HG02943 (cell line): Measurements from ENCODE around the gene IGSF9.

Source experiments
- ATAC-seq: cut with Tn5 transposase; IDR thresholded peaks from one replicate; pipeline ENCODE4 v1.9.1; 2021; ENCODE audit warnings: mild to moderate bottlenecking, low read depth, moderate library complexity; ENCODE audit not compliant: unreplicated experiment

IGSF9 gene

DNA sequence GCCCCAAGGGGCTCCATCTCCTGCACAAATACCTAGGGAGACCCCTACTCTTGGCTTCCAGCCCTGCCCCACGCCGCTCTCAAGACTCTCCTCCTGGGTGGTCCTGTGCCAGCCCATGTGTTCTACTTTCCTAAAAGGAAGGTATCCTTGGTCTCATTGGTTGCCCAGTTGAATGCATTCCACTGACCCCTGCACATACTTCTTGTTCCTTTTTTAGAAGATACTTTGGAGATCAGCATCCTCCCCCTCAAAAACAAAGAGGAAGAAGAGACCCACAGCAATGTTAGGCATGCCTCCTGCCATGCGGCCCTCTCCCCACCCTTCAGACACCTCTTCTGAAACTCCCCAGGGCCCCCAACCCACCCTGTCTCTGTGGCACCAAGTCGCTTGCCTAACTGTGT lies 4.6 kb upstream of the IGSF9 start:
- no peak for ATAC-seq

DNA sequence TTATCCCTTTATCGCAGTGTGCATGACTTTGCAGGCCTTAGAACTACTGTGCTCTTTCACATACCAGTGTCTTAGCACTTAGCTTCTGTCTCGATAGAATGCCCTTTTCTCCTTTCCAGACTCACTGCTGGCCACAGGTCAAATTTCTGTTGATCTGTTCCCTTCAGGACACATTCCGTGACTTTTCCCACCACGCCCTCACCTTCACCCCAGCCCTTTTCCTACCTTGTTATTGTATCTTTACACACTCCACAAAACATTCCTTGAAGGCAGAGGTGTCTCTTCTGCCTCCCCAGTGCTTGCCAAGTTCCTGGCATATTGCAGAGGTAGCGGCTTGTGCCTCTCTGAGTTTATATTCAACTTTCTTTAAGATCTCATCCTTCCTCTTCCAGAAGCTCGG lies 3.7 kb upstream of the IGSF9 start:
- ATAC-seq: no peak

DNA sequence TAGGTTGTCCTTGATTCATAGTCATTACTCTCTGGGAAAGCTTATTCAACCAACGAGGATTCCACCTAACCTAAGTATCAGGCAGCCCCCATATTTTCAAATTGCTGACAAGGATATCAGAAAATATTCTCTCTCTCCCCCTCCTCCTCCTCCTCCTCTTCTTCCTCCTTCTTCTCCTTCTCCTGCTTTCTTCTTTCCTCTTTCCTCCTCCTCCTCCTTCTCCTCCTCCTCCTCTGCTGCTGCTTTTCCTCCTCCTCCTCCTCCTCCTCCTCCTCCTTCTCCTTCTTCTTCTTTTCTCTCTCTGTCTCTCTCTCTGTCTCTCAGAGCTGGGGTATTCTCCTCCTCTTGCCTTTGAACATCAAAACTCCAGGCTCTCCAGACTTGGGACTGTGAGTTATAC lies 2.5 kb upstream of the IGSF9 start:
- no peak for ATAC-seq

- no peak for ATAC-seq
Measured at GRCh38 chr1:159946242-159947187, 1.1 kb upstream of the IGSF9 start.

DNA sequence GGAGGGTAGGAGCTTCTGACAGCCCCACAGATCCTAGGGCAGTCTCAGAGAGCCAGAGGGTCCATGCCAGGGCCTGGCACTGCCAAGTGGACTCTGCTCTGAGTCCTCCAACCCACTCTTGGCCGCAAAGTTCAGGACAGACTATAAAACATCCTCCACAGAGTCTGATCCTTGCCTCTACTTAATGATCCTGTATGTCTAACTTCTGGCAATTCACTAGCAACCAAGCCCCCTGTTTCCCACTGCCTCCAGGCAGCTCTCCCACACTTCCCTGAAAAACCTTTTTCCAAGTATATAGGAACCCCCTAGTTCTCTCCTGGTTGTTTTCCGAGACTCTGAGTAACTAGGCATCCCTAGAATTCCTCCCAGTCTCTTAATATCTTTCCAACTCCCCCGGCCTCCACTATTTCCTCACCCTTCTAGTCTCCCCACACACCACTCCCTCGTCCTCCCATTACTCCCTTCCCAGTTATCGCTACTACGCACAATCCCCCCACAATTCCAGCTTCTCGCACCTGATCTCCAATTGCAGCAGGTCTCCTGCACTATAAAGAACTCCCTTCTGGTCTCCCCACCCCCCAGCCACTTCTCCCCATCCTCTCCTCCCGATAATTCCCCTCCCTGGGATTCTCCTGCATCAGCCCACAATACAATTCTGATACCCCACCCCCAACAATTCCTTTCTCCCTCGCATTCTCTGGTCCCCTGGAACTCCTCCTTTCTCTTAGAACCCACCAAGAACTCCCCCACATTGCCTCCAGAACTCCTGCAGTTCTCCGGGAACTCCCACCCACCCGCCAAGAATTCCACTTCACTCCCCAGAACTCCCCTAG lies 574 bp downstream of the IGSF9 start:
- no peak for ATAC-seq

- ATAC-seq: no peak
Measured at GRCh38 chr1:159943908-159944622, 1.3 kb downstream of the IGSF9 start.

DNA sequence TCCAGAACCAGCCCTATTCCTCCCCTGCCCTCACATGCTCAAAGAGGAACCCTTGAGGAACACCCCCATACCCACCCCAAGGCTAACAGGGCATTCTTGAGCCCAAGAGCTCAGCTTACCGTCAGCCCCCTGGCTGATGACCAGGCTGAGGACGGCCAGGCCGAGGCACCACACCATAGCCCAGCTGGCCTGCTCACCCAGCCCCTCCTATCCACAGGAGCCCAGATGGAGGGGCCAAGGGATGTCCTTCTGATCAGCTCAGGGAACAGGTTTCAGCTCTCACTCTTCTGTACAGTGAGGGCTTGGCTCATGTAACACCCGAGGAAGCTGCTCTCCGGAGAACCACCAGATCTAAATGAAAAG lies 2.2 kb downstream of the IGSF9 start:
- ATAC-seq: no peak

GRCh38 chr1:159942632-159943277 lies 2.7 kb downstream of the IGSF9 start:
- no peak for ATAC-seq

- ATAC-seq: no peak
Measured at GRCh38 chr1:159941591-159942560, 3.5 kb downstream of the IGSF9 start.

DNA sequence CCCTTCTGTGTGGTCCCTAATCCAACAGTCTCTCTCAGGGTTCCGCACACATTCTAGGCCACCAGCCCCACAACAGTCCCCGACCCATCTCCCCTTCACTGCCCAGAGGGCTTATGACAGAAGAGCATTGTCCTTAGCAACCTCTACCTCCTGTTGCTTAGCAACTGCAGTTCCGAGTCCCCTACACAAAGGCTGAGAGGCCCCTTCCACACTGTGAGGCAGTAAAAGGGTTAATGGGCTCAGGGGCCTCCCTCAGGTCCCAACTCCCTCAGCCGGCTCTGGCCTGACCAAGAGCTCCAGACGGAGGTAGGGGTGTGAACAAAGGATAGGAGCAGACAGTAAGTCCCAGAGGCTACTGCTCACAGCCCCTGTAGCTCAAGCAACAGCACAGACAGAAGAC lies 4.3 kb downstream of the IGSF9 start:
- no peak for ATAC-seq

GRCh38 chr1:159940006-159940620 lies 5.3 kb downstream of the IGSF9 start:
- ATAC-seq: no peak

DNA sequence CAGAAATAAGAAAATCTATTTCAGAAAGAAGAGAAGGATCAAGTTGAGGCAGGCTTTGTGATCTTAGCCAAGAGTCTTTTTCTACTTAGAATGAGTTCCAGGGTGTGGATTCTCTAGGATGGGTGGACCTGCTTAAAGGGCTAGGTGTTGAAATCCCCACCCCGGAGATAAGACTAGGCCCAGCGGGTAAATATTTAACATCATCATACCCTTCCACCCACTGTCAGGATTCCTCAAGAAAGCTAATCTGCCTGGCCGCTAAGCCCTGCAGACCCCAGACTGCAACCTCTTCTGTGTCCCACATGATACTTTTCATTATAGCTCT lies 5.8 kb downstream of the IGSF9 start:
- ATAC-seq: no peak

- no peak for ATAC-seq
Measured at GRCh38 chr1:159938905-159939677, 6.3 kb downstream of the IGSF9 start.

- no peak for ATAC-seq
Measured at GRCh38 chr1:159938211-159938852, 7.1 kb downstream of the IGSF9 start.

DNA sequence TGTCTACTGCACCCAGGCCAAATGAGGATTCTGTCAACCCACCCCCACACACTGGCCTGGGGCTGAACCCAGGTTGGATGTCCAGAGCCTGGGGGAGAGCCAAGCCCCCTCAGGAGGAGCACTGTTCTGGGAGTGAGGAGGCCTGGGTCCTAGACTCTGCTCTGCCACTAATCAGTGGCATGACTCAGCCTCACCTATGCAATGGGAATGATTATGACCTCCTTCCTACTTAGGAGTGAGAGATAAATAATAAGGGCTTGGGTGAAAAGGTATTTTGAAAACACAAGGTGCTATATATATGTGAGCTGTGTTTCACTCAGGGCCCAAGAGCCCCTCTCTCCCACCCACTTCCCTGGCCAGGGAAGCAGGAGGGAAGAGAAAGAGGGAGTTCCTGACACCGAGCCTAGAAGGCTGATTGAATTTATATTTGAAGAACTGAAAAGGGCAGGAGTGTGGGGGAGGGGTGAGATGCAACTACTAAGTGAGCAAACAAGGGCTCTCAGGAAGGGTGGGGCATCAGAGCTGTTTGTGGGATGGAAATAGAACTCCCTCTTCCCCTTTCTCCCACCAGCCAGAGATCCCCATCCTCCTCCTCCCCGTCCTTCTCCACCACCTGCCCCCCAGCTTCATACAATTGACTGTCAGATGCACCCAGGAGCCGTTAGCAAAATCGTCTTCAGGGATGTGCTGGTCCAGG lies 8.2 kb downstream of the IGSF9 start:
- no peak for ATAC-seq

DNA sequence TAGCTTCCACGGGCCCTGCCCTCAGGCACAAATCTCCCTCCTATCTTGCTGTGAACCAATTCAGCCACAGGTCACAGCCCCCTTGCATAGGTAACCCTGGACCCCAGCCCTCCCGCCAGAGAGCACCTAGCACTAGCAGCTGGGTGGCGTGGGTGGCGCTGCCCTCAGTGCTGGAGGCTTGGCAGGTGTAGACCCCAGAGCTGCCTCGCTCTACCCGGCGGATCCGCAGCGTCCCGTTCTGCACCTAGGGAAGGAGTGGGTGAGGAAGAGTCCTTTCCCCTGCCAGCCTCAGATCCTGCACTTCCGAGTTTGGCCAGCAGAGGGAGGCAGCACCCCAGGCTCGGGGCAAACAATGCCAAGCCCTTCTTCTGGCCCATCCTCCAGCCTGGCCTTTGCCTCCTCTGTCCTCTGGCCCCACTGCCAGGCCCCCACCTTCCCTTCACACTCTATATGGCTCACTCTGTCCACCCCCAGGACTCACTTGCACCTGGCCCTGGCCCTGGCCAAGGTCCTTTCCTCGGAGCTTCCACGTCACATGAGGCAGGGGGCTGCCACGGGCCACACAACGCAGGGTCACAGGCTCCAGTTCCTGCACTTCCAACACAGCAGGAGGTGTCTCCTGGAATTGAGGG lies 9.0 kb downstream of the IGSF9 start:
- no peak for ATAC-seq
